ENCODE results near the gene CFAP74.

Gene CFAP74

GRCh38 chr1:1895060-1895418 is 108.5 kb downstream of the CFAP74 start:
- Histone ChIP-seq H3K4me1 (no peaks in the 10 kb centered on the region), H3K79me2 (no peaks in the 10 kb centered on the region), H3K9ac (no peak overlapping the region), H3K36me3 (ENCODE audit: control insufficient read depth, insufficient read depth, low read length) (no peaks in the 10 kb centered on the region), H3K27ac (no peak overlapping the region), H3K4me2 (ENCODE audit: low read length) (no peak overlapping the region), H2AFZ (no peak overlapping the region), H3K9me3 (ENCODE audit: control insufficient read depth, low read length) (no peaks in the 10 kb centered on the region), H3K27me3 (ENCODE audit: control insufficient read depth, insufficient read depth, low read length) (no peaks in the 10 kb centered on the region), H3K4me3 (ENCODE audit: low read depth, low read length) (no peak overlapping the region)
- no peak for TF ChIP-seq CTCF (IDR thresholded peaks at IDR 0.05)

GRCh38 chr1:1894354-1895059 is 109.1 kb downstream of the CFAP74 start:
- Histone ChIP-seq H3K79me2 (peaks cover 3% of the 10 kb centered on the region), H3K36me3 (ENCODE audit: control insufficient read depth, insufficient read depth, low read length) (no peaks in the 10 kb centered on the region), H2AFZ (no peak overlapping the region), H3K27me3 (ENCODE audit: control insufficient read depth, insufficient read depth, low read length) (no peaks in the 10 kb centered on the region), H3K4me3 (ENCODE audit: low read depth, low read length) (no peak overlapping the region), H3K27ac (no peak overlapping the region), H3K9me3 (ENCODE audit: control insufficient read depth, low read length) (no peaks in the 10 kb centered on the region), H3K4me2 (ENCODE audit: low read length) (no peak overlapping the region), H3K9ac (no peak overlapping the region), H3K4me1 (no peaks in the 10 kb centered on the region)
- no peak for TF ChIP-seq CTCF (IDR thresholded peaks at IDR 0.05)

GRCh38 chr1:1893997-1894353 is 109.6 kb downstream of the CFAP74 start:
- Histone ChIP-seq H3K36me3 (ENCODE audit: control insufficient read depth, insufficient read depth, low read length) (no peaks in the 10 kb centered on the region), H3K4me3 (ENCODE audit: low read depth, low read length) (no peak overlapping the region), H2AFZ (no peak overlapping the region), H3K9me3 (ENCODE audit: control insufficient read depth, low read length) (no peaks in the 10 kb centered on the region), H3K79me2 (peaks cover 7% of the 10 kb centered on the region), H3K27me3 (ENCODE audit: control insufficient read depth, insufficient read depth, low read length) (no peaks in the 10 kb centered on the region), H3K4me1 (peaks cover 3% of the 10 kb centered on the region), H3K4me2 (ENCODE audit: low read length) (no peak overlapping the region), H3K9ac (no peak overlapping the region), H3K27ac (no peak overlapping the region)
- TF ChIP-seq CTCF (IDR thresholded peaks at IDR 0.05): no peak

- no peak overlapping the region for H3K4me3 ChIP-seq (ENCODE audit: low read depth, low read length)
- H3K79me2 ChIP-seq: peaks cover 11% of the 10 kb centered on the region
- peaks cover 3% of the 10 kb centered on the region for H3K4me1 ChIP-seq
- no peak overlapping the region for H3K4me2 ChIP-seq (ENCODE audit: low read length)
- no peaks in the 10 kb centered on the region for H3K27me3 ChIP-seq (ENCODE audit: control insufficient read depth, insufficient read depth, low read length)
- TF ChIP-seq CTCF (IDR thresholded peaks at IDR 0.05): no peak
- H3K27ac ChIP-seq: no peak overlapping the region
- no peaks in the 10 kb centered on the region for H3K36me3 ChIP-seq (ENCODE audit: control insufficient read depth, insufficient read depth, low read length)
- H3K9me3 ChIP-seq (ENCODE audit: control insufficient read depth, low read length): no peaks in the 10 kb centered on the region
- H2AFZ ChIP-seq: no peak overlapping the region
- H3K9ac ChIP-seq: no peak overlapping the region
These were observed 110.1 kb downstream of the CFAP74 start for GRCh38 chr1:1893291-1893985.

GRCh38 chr1:1892763-1893120 is 110.8 kb downstream of the CFAP74 start:
- no peak for TF ChIP-seq CTCF (IDR thresholded peaks at IDR 0.05)
- no peaks in the 10 kb centered on the region for H3K27me3 ChIP-seq (ENCODE audit: control insufficient read depth, insufficient read depth, low read length)
- no peak overlapping the region for H2AFZ ChIP-seq
- H3K9me3 ChIP-seq (ENCODE audit: control insufficient read depth, low read length): no peaks in the 10 kb centered on the region
- H3K4me3 ChIP-seq (ENCODE audit: low read depth, low read length): no peak overlapping the region
- no peak overlapping the region for H3K4me2 ChIP-seq (ENCODE audit: low read length)
- H3K9ac ChIP-seq: no peak overlapping the region
- H3K36me3 ChIP-seq (ENCODE audit: control insufficient read depth, insufficient read depth, low read length): no peaks in the 10 kb centered on the region
- H3K79me2 ChIP-seq: peaks cover 15% of the 10 kb centered on the region
- no peak overlapping the region for H3K27ac ChIP-seq
- peaks cover 3% of the 10 kb centered on the region for H3K4me1 ChIP-seq

All from parathyroid adenoma (tissue), 2 donors.